Neural cell (in vitro differentiated cells): Measurements from ENCODE around the gene COL15A1. TPM values are rescaled to one million over a fixed set of nuclear protein-coding genes. Genes with fewer than 3 reads are reported as not detected.

Experiments
- H2AFZ ChIP-seq: fragments of 200-600, 300-800 bp; sonication (generic), shearing (Covaris generic); 2 replicates; pipeline ENCODE4 v1.6.0; 2014; ENCODE audit warnings: low read depth, mild to moderate bottlenecking, antibody characterized with exemption, low read length, moderate library complexity
- H3F3A ChIP-seq: fragments of 200-600 bp; shearing (Covaris generic); 2 replicates; pipeline ENCODE4 v1.6.1; 2016; ENCODE audit warnings: mild to moderate bottlenecking, moderate library complexity, mixed read lengths, antibody characterized with exemption, low read length; ENCODE audit not compliant: insufficient read depth, poor library complexity, severe bottlenecking
- H3K27ac ChIP-seq: fragments of 200-600, 300-800 bp; sonication (generic), shearing (Covaris generic); 2 replicates; pipeline ENCODE4 v1.5.1; 2014; ENCODE audit warnings: mild to moderate bottlenecking, low read length, moderate library complexity
- H3K27me3 ChIP-seq: fragments of 300-800, 200-600 bp; sonication (generic), shearing (Covaris generic); 2 replicates; pipeline ENCODE4 v1.6.0; 2014; ENCODE audit warnings: mild to moderate bottlenecking, low read depth, low read length, moderate library complexity; ENCODE audit not compliant: insufficient read depth
- H3K36me3 ChIP-seq: fragments of 300-800, 200-600 bp; sonication (generic), shearing (Covaris generic); 2 replicates; pipeline ENCODE4 v1.5.1; 2014; ENCODE audit warnings: mild to moderate bottlenecking, antibody characterized with exemption, low read length, moderate library complexity; ENCODE audit not compliant: insufficient read depth
- H3K4me2 ChIP-seq: fragments of 300-800, 200-600 bp; sonication (generic), shearing (Covaris generic); 2 replicates; pipeline ENCODE4 v1.6.0; 2014; ENCODE audit warnings: mild to moderate bottlenecking, low read length
- H3K4me3 ChIP-seq: fragments of 300-800, 200-600 bp; sonication (generic), shearing (Covaris generic); 2 replicates; pipeline ENCODE4 v1.5.1; 2014; ENCODE audit warnings: mild to moderate bottlenecking, low read length, moderate library complexity
- H3K79me2 ChIP-seq: fragments of 200-600 bp; shearing (Covaris generic); replicated peaks from 2 replicates; pipeline ENCODE4 v1.6.0; 2014; ENCODE audit warnings: mild to moderate bottlenecking, low read length, moderate library complexity; ENCODE audit not compliant: insufficient read depth
- H3K9ac ChIP-seq: fragments of 300-800, 200-600 bp; sonication (generic), shearing (Covaris generic); 2 replicates; pipeline ENCODE4 v1.6.1; 2016; ENCODE audit warnings: mild to moderate bottlenecking, low read length, mixed read lengths
- H3K9me2 ChIP-seq: fragments of 200-600 bp; shearing (Covaris generic); 2 replicates; pipeline ENCODE4 v1.6.1; 2016; ENCODE audit warnings: mild to moderate bottlenecking, low read length, mixed read lengths; ENCODE audit not compliant: insufficient read depth
- H3K9me3 ChIP-seq: fragments of 200-600, 300-800 bp; sonication (generic), shearing (Covaris generic); 2 replicates; pipeline ENCODE4 v1.6.1; 2016; ENCODE audit warnings: mild to moderate bottlenecking, mixed run types, low read length, moderate library complexity, mixed read lengths
- H4K20me1 ChIP-seq: fragments of 200-600 bp; shearing (Covaris generic); 2 replicates; pipeline ENCODE4 v1.6.1; 2016; ENCODE audit warnings: mild to moderate bottlenecking, mixed run types; ENCODE audit not compliant: insufficient read depth
- CTCF ChIP-seq: fragments of 450-650 bp; IDR thresholded peaks from 2 replicates; pipeline ENCODE4 v1.5.1; 2014; ENCODE audit warnings: antibody characterized with exemption, mild to moderate bottlenecking, moderate library complexity; ENCODE audit not compliant: poor library complexity, severe bottlenecking
- EP300 ChIP-seq: fragments of 450-650 bp; conservative IDR thresholded peaks from 2 replicates; pipeline ENCODE4 v1.6.1; 2014; ENCODE audit warnings: antibody characterized with exemption, mild to moderate bottlenecking, moderate library complexity; ENCODE audit not compliant: poor library complexity, severe bottlenecking
- EZH2 ChIP-seq: fragments of 200-600, 300-800 bp; shearing (Covaris generic), sonication (generic); IDR thresholded peaks from 2 replicates; pipeline ENCODE4 v1.6.1; 2014; ENCODE audit warnings: antibody characterized with exemption, low read length, borderline replicate concordance, mild to moderate bottlenecking; ENCODE audit not compliant: insufficient read depth, poor library complexity, severe bottlenecking
- MXI1 ChIP-seq: fragments of 450-650 bp; conservative IDR thresholded peaks from 2 replicates; pipeline ENCODE4 v1.6.1; 2014; ENCODE audit warnings: antibody characterized with exemption, mild to moderate bottlenecking; ENCODE audit not compliant: poor library complexity, severe bottlenecking
- POLR2AphosphoS5 ChIP-seq: IDR thresholded peaks from 2 replicates; pipeline ENCODE4 v1.6.1; 2012
- RAD21 ChIP-seq: fragments of 450-650 bp; conservative IDR thresholded peaks from 2 replicates; pipeline ENCODE4 v1.6.1; 2014; ENCODE audit warnings: antibody characterized with exemption, mild to moderate bottlenecking, moderate library complexity
- REST ChIP-seq: IDR thresholded peaks from 2 replicates; pipeline ENCODE4 v1.6.1; 2012; ENCODE audit warnings: borderline replicate concordance
- SMC3 ChIP-seq: fragments of 450-650 bp; conservative IDR thresholded peaks from 2 replicates; pipeline ENCODE4 v1.6.1; 2014; ENCODE audit warnings: antibody characterized with exemption, mild to moderate bottlenecking, moderate library complexity; ENCODE audit not compliant: poor library complexity
- TAF1 ChIP-seq: IDR thresholded peaks from 2 replicates; pipeline ENCODE4 v1.6.1; 2012; ENCODE audit warnings: low read depth
- polyA plus RNA-seq: library from polyadenylated mRNA; depleted of rRNA; stranded (reverse); fragments of >200 nt; gene quantifications from 2 replicates; pipeline ENCODE4 v1.2.3, GENCODE V29; 2014

Gene COL15A1
- polyA plus RNA-seq, 1 donor from 2014 or later = 2.8 TPM

GRCh38 chr9:99034149-99034548, 90.4 kb downstream of the COL15A1 start:
- H3K9me2 ChIP-seq = no peaks in the 10 kb centered on the region

GRCh38 chr9:99035313-99035712, 91.6 kb downstream of the COL15A1 start:
- H3K79me2 ChIP-seq = no peaks in the 10 kb centered on the region
- no peaks in the 10 kb centered on the region for H3K9me3 ChIP-seq
- no peaks in the 10 kb centered on the region for H4K20me1 ChIP-seq
- H3K4me2 ChIP-seq = no peak overlapping the region
- H3K27ac ChIP-seq = no peak overlapping the region
- H3K36me3 ChIP-seq = no peaks in the 10 kb centered on the region
- TF ChIP-seq SMC3 (no peak), RAD21 (no peak), EP300 (no peak), CTCF (no peak), REST (no peak), TAF1 (no peak)
- H3K4me3 ChIP-seq = no peak overlapping the region
- no peaks in the 10 kb centered on the region for H3K27me3 ChIP-seq
- H3K9ac ChIP-seq = no peak overlapping the region
- H3F3A ChIP-seq = no peaks in the 10 kb centered on the region
- no peak overlapping the region for H2AFZ ChIP-seq
- H3K9me2 ChIP-seq = no peaks in the 10 kb centered on the region

More at GRCh38 chr9:99034149-99034548, 90.4 kb downstream of the COL15A1 start:
- Histone ChIP-seq H4K20me1 (no peaks in the 10 kb centered on the region), H3K4me2 (no peak overlapping the region), H3K27ac (no peak overlapping the region), H3K79me2 (no peaks in the 10 kb centered on the region), H3K27me3 (no peaks in the 10 kb centered on the region), H3K9ac (no peak overlapping the region), H3K9me3 (no peaks in the 10 kb centered on the region), H2AFZ (no peak overlapping the region), H3F3A (no peaks in the 10 kb centered on the region), H3K36me3 (no peaks in the 10 kb centered on the region), H3K4me3 (no peak overlapping the region)
- TF ChIP-seq SMC3 (no peak), POLR2AphosphoS5 (no peak), EP300 (no peak), MXI1 (no peak), RAD21 (no peak), EZH2 (no peak), TAF1 (no peak), CTCF (no peak), REST (no peak)
